ENCODE results near the gene MMEL1.
"Not testable (repeated sequence)": the region's sequence is repeated elsewhere in the genome, so short reads cannot be mapped to it uniquely, and the experiment has no call there.

- not testable (repeated sequence) for TF ChIP-seq POLR2A, CTCF, POLR2AphosphoS5, EP300 (IDR thresholded peaks at IDR 0.05)
Observed at GRCh38 chr1:2657909-2658308, 25.1 kb upstream of the MMEL1 start.

All from sigmoid colon (tissue), 4 donors.